LNCaP clone FGC (cell line): ENCODE data around the gene ART3.

ENCODE experiments used
- DNase-seq: peaks from one replicate; pipeline ENCODE4 v3.0.0-alpha.2; 2011; ENCODE audit warnings: low read depth
- H3K4me3 ChIP-seq: 2 replicates; pipeline ENCODE4 v1.5.1; 2011; ENCODE audit warnings: mild to moderate bottlenecking, low read depth, low read length, control low read depth
- TF ChIP-seq, protein P1 (sequence below): IDR thresholded peaks from 2 replicates; pipeline ENCODE4 v1.5.1; 2012; ENCODE audit warnings: mild to moderate bottlenecking; ENCODE audit not compliant: control insufficient read depth, insufficient read depth; ENCODE audit errors: extremely low read depth

Gene ART3

DNA sequence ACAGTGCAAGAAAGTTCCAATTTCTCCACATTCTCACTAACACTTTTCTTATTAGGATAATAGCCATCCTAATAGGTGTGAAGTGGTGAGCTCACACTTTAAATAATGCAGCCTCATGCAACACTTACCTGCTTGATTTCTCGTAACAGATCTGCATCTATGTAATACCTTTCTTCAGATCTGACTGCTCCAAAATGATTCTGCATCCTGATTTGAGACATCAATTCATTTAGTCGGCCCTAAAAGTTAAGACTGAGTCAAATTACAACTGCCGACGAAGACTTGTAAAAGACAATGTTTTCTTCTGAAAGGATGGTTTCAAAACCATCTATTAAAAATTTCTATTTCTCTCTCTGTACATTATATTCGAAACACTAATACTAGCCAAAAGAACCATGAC, 43.0 kb downstream of the ART3 start:
- DNase-seq, result no peak
- TF ChIP-seq, protein P1, sequence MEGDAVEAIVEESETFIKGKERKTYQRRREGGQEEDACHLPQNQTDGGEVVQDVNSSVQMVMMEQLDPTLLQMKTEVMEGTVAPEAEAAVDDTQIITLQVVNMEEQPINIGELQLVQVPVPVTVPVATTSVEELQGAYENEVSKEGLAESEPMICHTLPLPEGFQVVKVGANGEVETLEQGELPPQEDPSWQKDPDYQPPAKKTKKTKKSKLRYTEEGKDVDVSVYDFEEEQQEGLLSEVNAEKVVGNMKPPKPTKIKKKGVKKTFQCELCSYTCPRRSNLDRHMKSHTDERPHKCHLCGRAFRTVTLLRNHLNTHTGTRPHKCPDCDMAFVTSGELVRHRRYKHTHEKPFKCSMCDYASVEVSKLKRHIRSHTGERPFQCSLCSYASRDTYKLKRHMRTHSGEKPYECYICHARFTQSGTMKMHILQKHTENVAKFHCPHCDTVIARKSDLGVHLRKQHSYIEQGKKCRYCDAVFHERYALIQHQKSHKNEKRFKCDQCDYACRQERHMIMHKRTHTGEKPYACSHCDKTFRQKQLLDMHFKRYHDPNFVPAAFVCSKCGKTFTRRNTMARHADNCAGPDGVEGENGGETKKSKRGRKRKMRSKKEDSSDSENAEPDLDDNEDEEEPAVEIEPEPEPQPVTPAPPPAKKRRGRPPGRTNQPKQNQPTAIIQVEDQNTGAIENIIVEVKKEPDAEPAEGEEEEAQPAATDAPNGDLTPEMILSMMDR, result no peak
- no peak overlapping the region for H3K4me3 ChIP-seq

DNA sequence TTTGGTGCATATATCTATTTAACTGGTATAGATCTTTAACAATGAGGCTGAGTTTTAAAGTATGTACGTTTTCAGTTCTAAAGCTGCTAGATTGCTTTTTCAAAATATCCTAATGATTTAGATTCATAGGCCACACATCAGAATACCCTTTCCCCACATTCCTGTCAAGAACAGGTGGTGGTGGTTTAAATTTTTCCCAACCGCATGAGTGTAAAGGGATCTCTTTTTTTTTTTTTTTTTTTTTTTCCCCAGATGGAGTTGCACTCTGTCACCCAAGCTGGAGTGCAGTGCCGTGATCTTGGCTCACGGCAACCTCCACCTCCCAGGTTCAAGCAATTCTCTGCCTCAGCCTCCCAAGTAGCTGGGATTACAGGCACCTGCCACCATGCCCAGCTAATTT, 45.7 kb downstream of the ART3 start:
- no peak overlapping the region for H3K4me3 ChIP-seq
- TF ChIP-seq, protein P1, result no peak
- no peak for DNase-seq

DNA sequence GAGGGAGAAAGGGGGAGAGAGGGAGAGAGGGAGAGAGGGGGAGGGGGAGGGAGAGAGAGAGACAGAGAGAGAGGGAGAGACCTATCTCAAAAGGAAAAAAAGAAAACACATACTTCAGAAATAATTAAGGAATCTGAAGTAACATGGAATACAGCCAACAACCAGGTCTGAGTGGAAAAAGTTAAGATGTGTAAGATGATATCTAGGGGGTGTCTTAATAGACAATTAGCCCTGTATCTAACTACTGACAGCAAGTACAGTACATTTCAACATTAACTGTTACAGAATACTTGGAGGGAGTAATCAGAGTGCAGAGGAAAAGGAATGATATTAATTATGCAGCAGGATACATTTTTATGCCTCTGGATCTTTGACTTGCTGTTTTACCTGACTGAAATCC, 51.3 kb downstream of the ART3 start:
- H3K4me3 ChIP-seq, result no peak overlapping the region
- TF ChIP-seq, protein P1, result no peak
- no peak for DNase-seq

DNA sequence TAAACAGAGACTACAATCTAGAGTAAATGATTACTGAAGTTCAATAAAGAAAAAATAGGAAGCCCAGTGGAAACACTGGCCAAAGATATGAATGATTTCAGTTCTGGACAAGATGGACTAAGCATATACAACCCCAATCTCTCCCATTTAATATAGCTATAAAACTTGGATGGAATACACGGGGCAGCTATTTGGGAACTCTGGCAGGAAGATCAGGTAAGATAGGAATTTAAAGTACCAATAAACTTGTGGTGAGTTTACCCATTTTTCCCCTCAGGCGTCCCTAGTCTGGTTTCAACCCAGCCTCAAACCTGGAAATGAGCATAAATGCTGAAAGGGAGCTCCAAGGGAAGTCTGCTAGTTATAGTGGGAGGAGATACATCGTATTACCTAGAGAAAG, 53.2 kb downstream of the ART3 start:
- TF ChIP-seq, protein P1, result no peak
- DNase-seq, result peak; percentile 96
- no peak overlapping the region for H3K4me3 ChIP-seq

DNA sequence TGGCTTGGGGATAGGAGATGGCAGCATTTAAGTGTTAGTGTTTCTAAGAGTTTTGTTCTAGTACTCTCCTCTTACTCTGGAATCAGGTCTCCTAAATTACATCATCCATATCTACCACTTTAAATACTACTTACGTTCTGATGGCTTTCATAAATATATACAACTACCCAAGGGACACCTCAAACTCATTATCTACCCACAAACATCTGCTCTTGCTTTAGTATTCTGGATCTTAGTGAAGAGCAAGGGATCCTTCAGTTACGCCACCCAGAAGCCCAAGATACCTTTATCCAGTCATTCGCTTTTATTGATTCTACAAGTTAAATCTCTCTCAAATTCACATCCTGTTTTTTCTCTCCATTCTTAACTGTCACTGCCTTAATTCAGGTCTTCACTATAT, 66.7 kb downstream of the ART3 start:
- no peak overlapping the region for H3K4me3 ChIP-seq
- DNase-seq, result no peak
- TF ChIP-seq, protein P1, result no peak

DNA sequence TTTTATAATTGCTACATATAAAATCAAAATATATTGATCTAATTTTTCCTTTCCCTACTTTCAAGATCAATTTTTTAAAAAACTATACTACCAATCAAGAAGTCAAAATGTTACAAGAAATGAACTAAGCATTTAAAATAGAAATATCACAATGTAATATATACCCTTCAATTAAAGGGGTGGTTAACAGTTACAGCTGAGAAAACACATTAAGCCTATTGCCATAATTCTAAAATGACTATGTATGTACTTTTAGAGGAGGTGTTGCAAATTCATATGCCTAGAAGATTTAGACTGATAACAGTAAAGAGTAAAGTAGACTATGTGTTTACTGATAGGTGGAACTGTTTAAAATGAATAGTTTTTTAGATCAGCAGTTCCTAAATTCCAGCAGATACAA, 70.0 kb downstream of the ART3 start:
- no peak for DNase-seq
- no peak overlapping the region for H3K4me3 ChIP-seq
- TF ChIP-seq, protein P1, result no peak

DNA sequence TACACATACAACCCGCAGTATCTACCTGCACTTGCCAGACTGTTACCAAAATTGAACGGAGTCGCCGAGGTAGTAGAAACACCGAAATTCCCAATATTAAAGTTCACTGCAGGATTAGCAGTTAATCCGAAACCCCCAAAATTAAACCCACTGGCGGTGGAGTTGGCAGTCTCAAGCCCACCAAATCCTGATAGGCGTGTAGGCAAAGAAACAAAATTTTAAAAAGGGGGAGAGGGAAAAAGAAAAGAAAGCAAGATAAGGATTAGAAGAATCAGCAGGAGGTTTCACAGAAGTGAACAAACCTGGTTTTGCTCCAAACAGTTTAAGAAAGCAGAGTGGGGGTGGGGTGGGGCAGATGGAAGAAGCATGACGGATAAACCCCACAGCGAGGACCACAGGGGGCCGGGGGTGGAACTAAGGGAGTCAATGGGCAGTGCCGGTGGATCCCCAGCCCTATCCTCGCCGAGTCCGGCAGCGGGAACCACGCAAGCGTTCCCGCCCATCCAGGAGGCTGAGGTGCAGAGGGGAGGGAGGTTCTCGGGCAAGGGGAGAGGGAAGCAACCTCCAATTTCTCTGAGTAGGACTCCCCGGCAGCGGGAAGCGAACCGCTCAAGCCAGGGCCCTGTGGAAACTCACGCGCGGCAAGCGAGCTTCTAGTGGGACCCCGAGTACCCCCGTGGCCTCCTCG, 73.1 kb downstream of the ART3 start:
- TF ChIP-seq, protein P1, result no peak
- peak overlapping the region; percentile 71 for H3K4me3 ChIP-seq
- DNase-seq, result peak; percentile 41
